T follicular helper cell (primary cell): Measurements from ENCODE around the gene SERINC5.
"Not testable (repeated sequence)": the region's sequence is repeated elsewhere in the genome, so short reads cannot be mapped to it uniquely, and the experiment has no call there.

ENCODE experiments used
- DNase-seq: peaks from one replicate; pipeline ENCODE4 v3.0.0-alpha.2; 2020; ENCODE audit warnings: low read depth

SERINC5 gene

GRCh38 chr5:80097451-80097850, 158.4 kb downstream of the SERINC5 start:
- DNase-seq: no peak

GRCh38 chr5:80094236-80094738, 161.6 kb downstream of the SERINC5 start:
- no peak for DNase-seq

GRCh38 chr5:80093796-80094195, 162.1 kb downstream of the SERINC5 start:
- no peak for DNase-seq

GRCh38 chr5:80092486-80093107, 163.3 kb downstream of the SERINC5 start:
- no peak for DNase-seq

DNA sequence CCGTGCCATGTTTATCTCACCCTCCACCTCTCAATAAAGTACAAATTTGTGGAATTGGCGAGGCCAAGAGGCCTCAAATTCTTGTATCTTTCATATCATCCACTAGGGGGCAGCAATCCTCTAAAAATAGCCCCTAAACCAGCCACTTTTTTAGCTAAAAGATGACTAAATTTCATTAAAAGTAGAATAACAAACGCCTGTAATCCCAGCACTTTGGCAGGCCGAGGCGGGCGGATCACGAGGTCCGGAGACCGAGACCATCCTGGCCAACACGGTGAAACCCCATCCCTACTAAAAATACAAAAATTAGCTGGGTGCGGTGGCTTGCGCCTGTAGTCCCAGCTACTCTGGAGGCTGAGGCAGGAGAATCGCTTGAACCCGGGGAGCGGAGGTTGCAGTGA, 164.1 kb downstream of the SERINC5 start:
- DNase-seq: not testable (repeated sequence)

DNA sequence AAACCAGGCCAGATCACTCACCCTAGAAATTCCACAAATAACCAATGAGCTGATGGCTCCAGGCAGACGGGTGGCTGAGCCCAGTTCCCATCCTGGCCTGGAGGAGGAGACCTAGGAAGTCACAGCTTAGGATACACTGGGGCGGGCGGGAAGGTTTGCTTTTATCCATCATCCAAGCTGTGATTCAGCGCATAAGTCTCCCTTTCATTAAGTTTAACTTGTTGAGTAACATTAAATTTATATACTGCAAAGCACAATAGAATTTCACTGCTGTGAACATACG, 165.0 kb downstream of the SERINC5 start:
- DNase-seq: no peak

DNA sequence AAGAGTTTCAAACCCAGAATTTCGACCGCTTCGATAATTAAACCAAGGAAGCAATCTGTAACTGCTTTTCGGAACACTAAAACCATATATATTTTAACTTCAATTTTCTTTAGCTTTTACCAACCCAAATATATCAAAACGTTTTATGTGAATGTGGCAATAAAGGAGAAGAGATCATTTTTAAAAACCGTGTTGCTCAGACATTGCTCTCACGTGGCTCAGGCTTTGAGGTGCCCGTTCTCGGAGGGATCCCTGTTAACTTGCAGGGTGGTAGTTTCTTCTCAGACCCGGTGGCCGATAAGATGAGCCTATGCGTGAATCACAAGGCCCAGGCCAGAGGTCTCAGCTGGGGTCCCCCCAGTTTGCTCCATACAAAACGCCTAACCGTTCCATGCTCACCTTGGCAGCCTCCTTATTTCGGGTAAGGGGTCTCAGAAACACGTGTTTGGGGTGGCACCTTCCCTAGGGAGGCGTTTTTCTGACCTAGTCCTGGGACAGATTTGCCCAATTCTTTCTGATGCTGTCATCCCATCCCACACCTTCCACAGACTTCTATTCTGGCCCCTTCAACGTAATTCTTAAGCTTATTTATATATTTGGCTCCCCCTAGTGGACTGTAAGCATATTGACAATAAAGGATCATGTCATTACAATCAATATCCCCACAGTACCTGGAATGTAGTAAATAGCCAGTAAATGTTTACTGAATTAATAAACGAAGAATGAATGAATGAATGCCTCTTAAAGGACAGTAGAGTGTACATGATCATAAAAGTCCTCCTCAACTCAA, 172.6 kb downstream of the SERINC5 start:
- DNase-seq: no peak

GRCh38 chr5:80082731-80083100, 173.1 kb downstream of the SERINC5 start:
- peak; percentile 4 for DNase-seq

DNA sequence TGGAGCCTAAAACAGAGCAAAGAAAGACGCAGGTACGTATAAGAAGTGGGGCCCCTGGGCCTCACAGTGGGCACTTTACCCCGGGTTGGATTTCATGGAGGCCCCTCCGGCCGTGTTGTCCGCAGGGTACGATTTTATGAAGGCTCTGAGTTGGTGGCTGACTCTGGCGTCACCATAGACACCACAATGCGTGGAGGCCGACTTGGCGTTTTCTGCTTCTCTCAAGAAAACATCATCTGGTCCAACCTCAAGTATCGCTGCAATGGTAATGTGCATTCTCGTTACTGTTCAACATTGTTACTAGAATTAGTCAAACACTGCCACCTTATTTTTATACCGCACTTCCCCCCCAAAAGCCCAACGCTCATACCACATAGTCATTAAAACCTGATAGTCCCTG, 173.6 kb downstream of the SERINC5 start:
- no peak for DNase-seq

GRCh38 chr5:80078921-80079320, 176.9 kb downstream of the SERINC5 start:
- DNase-seq: no peak

DNA sequence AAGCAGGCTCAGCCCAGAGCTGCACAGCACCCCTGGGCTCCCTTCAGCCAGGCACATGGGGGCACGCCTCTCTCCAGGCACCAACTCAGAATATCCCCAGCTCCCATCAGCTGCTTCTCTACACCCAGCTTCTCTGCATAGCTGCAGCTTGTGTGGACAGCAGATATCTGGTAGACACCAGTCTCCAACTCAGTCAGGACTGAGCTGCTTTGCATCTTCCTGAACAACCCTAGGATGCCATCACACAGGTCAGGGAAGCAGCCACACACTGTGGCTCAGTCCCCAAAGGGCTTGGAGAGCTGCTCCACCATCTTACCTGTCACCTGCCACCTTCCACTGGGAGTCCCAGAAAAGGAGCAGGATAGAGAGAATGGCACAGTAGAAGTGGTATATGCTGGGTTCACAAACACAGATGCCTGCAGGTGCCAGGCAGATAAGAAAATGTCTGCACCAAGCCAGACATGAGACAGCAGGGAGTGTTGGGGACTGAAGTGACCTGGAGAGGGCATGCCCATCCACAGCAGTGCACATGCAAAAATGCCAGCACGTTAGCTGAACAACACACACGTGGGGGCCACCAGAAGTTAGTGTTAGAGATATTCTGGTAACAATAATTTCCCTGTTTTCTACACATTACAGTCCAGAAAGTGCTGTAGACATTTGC, 178.7 kb downstream of the SERINC5 start:
- no peak for DNase-seq

DNA sequence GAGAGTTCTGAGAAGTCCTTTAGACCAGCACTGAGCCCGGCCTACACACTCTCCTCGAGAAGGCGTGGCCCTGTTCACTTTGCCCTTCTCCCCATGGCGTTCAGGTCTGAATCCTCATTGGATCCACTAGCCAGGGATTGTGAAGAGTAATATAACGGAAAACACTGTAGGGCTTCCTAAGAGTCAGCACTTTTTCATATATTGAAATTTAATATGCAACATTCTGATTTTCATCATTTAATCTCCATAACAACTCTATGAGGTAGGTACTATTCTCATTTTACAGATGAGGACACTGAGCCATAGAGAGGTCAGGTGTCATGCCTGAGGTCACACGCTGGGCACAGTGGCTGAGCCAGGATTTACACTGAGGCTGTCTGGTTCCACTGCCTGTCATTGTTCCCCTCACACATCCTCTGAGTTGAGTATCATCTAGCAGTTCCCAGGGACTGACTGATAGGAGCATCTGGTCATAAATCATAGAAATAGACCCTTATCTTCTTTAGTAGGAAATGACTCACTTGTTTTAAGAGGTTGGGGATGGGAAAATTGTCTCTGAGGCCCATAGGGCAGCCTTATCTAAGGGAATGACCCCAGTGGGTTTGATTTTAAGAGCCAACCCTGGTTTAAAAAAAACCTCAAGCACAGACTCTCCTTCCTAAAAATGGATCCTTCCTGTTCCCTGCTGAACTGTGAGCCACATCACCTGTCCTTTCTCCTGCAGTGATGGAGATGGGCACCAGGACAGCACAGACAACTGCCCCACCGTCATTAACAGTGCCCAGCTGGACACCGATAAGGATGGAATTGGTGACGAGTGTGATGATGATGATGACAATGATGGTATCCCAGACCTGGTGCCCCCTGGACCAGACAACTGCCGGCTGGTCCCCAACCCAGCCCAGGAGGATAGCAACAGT, 179.5 kb downstream of the SERINC5 start:
- no peak for DNase-seq

DNA sequence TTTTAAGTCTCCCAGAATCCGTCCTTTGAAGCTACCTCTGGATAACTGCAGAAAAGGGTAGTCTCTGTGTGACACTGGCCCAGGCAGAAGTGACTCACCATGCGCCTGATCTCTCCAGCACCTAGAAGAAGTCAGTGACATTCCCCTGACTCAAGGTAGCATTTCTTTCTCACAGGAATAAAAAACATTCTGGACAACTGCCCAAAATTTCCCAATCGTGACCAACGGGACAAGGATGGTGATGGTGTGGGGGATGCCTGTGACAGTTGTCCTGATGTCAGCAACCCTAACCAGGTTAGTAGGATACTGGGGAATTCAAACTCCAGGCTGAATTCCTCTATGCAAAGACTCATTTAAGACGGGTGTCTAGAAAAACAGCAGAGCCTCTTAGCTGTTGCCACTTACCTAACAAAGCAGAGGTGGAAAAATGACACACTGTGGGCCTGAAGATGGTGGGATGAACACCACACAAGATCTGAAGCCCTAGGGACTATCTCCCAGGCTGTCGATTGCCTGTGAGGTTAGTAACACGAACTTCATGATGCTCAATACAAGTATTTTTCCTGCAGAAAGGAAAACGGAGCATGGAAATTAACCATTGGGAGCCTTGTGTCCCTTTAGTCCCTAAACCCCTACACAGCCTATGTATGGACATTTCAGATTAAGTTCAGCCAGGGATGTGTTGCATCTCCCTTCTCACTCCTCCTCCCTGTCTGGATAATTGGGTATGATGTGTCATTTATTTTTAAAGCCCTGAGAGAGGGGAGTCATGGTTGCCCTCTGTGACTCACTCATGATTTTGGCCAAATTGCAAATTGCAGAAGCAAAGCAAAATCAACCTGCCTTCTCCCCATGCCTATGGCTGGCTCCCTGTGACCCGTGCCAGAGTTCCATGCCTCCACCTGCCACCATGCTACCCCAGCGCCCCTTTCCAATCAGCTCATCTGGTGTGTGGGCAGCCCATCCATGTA, 183.5 kb downstream of the SERINC5 start:
- DNase-seq: no peak

DNA sequence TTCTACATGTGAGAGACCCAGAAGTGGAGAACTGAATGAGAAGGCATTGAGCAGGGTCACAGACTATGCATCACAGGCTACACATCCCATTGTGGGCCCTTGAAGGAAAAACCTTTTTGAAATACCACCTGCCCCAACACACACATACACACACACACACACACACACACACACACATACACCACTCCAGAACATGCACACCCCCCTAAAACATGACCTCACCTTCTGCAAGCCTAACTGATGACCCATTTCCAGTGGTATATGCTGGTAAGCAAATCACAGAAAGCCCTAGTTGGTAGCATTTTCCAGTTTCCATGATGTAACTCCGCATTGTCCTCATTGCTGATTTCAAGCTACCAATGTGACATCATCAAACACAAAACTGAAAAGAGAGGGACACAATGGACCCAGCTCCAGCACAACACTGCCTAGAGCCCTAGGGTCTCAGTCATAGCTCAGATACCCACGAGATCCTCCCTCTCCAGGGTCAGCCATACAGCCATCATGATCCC, 184.3 kb downstream of the SERINC5 start:
- no peak for DNase-seq

- no peak for DNase-seq
Observed at GRCh38 chr5:80070338-80071056, 185.4 kb downstream of the SERINC5 start.

DNA sequence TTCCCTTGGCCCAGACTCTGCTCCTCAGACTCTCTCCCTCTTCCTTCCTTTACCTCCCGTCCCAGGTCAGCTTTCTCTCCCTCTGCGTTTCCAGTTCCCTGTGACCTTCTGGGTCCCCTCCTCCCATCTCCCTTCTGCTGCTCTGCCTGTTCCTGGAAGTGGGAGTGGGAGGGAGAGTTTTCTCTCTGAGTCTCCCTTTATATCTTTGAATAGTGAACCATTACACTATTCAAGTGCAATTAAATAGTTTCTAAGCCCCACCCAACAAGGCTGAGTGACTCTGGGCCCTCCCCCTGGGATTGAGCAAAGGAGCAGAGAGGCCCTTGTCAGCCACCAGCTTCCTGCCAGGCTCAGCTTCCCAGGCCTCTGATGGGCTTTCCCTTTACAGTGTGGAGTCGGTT, 185.9 kb downstream of the SERINC5 start:
- no peak for DNase-seq

- DNase-seq: no peak
Observed at GRCh38 chr5:80069251-80069800, 186.5 kb downstream of the SERINC5 start.

GRCh38 chr5:80068775-80069174, 187.1 kb downstream of the SERINC5 start:
- no peak for DNase-seq

DNA sequence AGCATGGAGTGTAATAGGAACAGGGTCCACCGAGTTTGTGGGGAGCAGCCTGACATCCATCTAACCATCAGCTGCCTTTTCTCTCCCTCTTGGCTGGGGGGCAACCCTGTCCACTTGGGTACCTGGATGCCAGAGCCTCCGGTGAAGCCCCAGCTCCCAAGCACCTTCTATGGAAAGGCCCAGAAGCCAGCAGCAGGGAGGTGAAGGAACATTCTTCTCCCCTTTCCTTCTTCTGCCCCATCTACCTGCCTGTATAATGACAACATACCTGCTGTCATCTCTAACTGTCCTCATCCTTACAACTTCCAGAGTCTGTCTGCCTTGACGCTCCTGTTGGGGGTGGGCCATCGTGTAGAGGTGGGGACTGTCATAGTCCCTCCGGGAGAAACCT, 187.6 kb downstream of the SERINC5 start:
- no peak for DNase-seq
